Right lobe of liver (tissue), 4 donors: ENCODE data around the gene CDKAL1.

Source experiments
- POLR2A ChIP-seq: fragments of 450-650 bp; IDR thresholded peaks from one replicate; pipeline ENCODE4 v1.6.1; 2017; ENCODE audit warnings: antibody characterized with exemption, mild to moderate bottlenecking
- TF ChIP-seq, protein P1 (sequence below), 4 donors: fragments of 200-600 bp in 3 of 4; fragments of 450-650 bp in 1 of 4; IDR thresholded peaks; one replicate each; pipeline versions ENCODE4 v1.5.1 to v1.8.0; 2016 to 2022; ENCODE audit warnings: antibody characterized with exemption in 4 of 4, mild to moderate bottlenecking in 2 of 4
- donor health status: DM: no; HTN: no; CAD: no.
- donor health status: DM: no; HTN: no; CAD: no.
- donor health status: DM: no; HTN: yes; CAD: no.

DNA sequence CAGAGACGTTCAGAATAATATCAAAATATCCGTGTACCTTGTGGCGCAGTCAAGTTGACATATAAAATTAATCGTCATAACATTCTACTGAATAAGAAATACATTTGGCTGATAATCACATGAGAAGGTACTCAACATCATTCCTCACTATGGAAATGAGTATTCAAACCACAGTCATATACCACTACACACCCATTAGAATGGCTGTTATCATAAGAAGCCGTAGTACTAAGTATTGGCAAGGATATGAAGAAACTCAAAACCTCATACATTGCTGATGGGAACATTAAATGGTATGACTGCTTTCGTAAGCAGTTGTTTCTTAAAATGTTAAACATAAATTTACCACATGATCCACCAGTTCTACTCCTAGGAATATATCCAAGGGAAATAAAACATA, 244.7 kb downstream of the CDKAL1 start:
- TF ChIP-seq, protein P1, sequence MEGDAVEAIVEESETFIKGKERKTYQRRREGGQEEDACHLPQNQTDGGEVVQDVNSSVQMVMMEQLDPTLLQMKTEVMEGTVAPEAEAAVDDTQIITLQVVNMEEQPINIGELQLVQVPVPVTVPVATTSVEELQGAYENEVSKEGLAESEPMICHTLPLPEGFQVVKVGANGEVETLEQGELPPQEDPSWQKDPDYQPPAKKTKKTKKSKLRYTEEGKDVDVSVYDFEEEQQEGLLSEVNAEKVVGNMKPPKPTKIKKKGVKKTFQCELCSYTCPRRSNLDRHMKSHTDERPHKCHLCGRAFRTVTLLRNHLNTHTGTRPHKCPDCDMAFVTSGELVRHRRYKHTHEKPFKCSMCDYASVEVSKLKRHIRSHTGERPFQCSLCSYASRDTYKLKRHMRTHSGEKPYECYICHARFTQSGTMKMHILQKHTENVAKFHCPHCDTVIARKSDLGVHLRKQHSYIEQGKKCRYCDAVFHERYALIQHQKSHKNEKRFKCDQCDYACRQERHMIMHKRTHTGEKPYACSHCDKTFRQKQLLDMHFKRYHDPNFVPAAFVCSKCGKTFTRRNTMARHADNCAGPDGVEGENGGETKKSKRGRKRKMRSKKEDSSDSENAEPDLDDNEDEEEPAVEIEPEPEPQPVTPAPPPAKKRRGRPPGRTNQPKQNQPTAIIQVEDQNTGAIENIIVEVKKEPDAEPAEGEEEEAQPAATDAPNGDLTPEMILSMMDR (IDR thresholded peaks at IDR 0.05) = no peak
- no peak for TF ChIP-seq POLR2A
